H1 (cell line): ENCODE results near the gene INVS. TPM values are rescaled to one million over a fixed set of nuclear protein-coding genes. Genes with fewer than 3 reads are reported as not detected.

ENCODE experiments used
- BRCA1 ChIP-seq: IDR thresholded peaks from 2 replicates; pipeline ENCODE4 v1.6.1; 2012; ENCODE audit warnings: low read depth, low read length, improper control_type of control experiment
- HDAC2 ChIP-seq, 2 experiments: fragments of 300-600 bp in 1 of 2; sonication (generic) in 1 of 2; IDR thresholded peaks; 2 replicates each; pipeline ENCODE4 v1.6.1; 2011 to 2012; ENCODE audit warnings: low read depth in 2 of 2, low read length in 2 of 2, mild to moderate bottlenecking in 2 of 2, moderate library complexity in 2 of 2, borderline replicate concordance in 1 of 2, inconsistent platforms in 1 of 2
- SP1 ChIP-seq: IDR thresholded peaks from 2 replicates; pipeline ENCODE4 v1.6.1; 2011; ENCODE audit warnings: low read depth, low read length
- polyA plus RNA-seq, 7 experiments: library from polyadenylated mRNA; depleted of rRNA in 3 of 7; stranded (reverse) in 5 of 7; unstranded in 2 of 7; fragments of >200 nt in 5 of 7; fragments of 200-250 nt in 2 of 7; gene quantifications; 1 replicate in 5 of 7; 2 replicates in 1 of 7; 4 replicates in 1 of 7; pipeline versions ENCODE4 v1.2.1 to v1.2.3, GENCODE V29; 2011 to 2013; ENCODE audit warnings: missing spikeins in 2 of 7, mixed read lengths in 2 of 7
- total RNA-seq: library from RNA; stranded (reverse); fragmentation: NEBNext Ultra II Directional; extraction: Animal tissue kit (Norgen Biotek cat#: 25700); gene quantifications from 2 replicates; pipeline ENCODE4 v1.2.1, GENCODE V29; 2021
- TF ChIP-seq, protein P1 (sequence below): fragments of 300-600 bp; sonication (generic); IDR thresholded peaks from 2 replicates; pipeline ENCODE4 v1.7.1; 2012; ENCODE audit warnings: low read length, moderate library complexity, mild to moderate bottlenecking, inconsistent platforms; ENCODE audit not compliant: insufficient replicate concordance

Gene INVS
- total and polyA plus RNA-seq, 2 of the 8 experiments (the other 6 are each of a cell fraction or from before 2014, with no cell fraction given) = 4.1 to 6.9 TPM

DNA sequence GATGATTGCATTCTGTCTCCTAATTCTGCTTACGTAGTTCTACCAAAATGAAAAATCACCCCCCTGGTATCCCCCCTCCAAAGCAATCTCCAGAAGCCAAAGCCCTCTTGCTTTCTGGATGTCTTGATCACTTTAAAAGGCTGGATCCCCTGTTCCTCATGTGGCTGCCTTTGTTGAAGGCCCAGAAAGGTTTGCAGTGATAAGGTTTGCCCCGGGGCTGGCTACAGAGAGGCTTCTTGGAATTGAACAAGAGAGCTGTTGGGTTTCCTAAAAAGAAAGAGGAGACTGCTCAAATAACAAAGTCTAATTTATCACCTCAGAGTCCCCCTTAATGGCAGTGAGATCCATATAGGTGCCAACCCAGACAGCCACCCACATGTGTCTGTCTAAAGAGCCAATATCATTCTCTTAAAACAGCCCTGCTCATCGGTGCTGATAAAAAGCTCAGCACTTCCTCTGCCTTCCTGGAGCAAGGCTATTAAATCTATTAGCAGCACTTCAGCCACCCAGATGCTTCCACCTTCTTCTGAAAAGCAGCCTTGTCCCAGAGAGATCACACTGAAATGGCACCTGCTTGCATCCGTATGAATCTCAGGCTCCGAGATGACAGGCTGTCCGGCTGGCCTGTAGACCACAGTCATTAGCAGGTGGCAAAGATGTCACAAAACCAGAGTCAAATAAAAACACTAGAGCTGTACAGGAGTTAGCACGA is 182.8 kb downstream of the INVS start (continued):
- TF ChIP-seq, protein P1, sequence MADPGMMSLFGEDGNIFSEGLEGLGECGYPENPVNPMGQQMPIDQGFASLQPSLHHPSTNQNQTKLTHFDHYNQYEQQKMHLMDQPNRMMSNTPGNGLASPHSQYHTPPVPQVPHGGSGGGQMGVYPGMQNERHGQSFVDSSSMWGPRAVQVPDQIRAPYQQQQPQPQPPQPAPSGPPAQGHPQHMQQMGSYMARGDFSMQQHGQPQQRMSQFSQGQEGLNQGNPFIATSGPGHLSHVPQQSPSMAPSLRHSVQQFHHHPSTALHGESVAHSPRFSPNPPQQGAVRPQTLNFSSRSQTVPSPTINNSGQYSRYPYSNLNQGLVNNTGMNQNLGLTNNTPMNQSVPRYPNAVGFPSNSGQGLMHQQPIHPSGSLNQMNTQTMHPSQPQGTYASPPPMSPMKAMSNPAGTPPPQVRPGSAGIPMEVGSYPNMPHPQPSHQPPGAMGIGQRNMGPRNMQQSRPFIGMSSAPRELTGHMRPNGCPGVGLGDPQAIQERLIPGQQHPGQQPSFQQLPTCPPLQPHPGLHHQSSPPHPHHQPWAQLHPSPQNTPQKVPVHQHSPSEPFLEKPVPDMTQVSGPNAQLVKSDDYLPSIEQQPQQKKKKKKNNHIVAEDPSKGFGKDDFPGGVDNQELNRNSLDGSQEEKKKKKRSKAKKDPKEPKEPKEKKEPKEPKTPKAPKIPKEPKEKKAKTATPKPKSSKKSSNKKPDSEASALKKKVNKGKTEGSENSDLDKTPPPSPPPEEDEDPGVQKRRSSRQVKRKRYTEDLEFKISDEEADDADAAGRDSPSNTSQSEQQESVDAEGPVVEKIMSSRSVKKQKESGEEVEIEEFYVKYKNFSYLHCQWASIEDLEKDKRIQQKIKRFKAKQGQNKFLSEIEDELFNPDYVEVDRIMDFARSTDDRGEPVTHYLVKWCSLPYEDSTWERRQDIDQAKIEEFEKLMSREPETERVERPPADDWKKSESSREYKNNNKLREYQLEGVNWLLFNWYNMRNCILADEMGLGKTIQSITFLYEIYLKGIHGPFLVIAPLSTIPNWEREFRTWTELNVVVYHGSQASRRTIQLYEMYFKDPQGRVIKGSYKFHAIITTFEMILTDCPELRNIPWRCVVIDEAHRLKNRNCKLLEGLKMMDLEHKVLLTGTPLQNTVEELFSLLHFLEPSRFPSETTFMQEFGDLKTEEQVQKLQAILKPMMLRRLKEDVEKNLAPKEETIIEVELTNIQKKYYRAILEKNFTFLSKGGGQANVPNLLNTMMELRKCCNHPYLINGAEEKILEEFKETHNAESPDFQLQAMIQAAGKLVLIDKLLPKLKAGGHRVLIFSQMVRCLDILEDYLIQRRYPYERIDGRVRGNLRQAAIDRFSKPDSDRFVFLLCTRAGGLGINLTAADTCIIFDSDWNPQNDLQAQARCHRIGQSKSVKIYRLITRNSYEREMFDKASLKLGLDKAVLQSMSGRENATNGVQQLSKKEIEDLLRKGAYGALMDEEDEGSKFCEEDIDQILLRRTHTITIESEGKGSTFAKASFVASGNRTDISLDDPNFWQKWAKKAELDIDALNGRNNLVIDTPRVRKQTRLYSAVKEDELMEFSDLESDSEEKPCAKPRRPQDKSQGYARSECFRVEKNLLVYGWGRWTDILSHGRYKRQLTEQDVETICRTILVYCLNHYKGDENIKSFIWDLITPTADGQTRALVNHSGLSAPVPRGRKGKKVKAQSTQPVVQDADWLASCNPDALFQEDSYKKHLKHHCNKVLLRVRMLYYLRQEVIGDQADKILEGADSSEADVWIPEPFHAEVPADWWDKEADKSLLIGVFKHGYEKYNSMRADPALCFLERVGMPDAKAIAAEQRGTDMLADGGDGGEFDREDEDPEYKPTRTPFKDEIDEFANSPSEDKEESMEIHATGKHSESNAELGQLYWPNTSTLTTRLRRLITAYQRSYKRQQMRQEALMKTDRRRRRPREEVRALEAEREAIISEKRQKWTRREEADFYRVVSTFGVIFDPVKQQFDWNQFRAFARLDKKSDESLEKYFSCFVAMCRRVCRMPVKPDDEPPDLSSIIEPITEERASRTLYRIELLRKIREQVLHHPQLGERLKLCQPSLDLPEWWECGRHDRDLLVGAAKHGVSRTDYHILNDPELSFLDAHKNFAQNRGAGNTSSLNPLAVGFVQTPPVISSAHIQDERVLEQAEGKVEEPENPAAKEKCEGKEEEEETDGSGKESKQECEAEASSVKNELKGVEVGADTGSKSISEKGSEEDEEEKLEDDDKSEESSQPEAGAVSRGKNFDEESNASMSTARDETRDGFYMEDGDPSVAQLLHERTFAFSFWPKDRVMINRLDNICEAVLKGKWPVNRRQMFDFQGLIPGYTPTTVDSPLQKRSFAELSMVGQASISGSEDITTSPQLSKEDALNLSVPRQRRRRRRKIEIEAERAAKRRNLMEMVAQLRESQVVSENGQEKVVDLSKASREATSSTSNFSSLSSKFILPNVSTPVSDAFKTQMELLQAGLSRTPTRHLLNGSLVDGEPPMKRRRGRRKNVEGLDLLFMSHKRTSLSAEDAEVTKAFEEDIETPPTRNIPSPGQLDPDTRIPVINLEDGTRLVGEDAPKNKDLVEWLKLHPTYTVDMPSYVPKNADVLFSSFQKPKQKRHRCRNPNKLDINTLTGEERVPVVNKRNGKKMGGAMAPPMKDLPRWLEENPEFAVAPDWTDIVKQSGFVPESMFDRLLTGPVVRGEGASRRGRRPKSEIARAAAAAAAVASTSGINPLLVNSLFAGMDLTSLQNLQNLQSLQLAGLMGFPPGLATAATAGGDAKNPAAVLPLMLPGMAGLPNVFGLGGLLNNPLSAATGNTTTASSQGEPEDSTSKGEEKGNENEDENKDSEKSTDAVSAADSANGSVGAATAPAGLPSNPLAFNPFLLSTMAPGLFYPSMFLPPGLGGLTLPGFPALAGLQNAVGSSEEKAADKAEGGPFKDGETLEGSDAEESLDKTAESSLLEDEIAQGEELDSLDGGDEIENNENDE = no peak
- TF ChIP-seq SP1 (no peak), HDAC2 (IDR thresholded peaks at IDR 0.05; ENCODE audit: borderline replicate concordance in 1 of 2, low read depth in 2 of 2, low read length in 2 of 2) (no peak), BRCA1 (no peak)
- TF ChIP-seq, all 59 proteins: peak for 0
